Hepatocyte (in vitro differentiated cells): ENCODE data around the gene F2R. TPM values are rescaled to one million over a fixed set of nuclear protein-coding genes. Genes with fewer than 3 reads are reported as not detected.
A peak's percentile ranks its signal among the peaks of the same experiment; 100 is the strongest.

Source experiments
- DNase-seq: peaks from one replicate; pipeline ENCODE4 v3.0.0-alpha.2; 2016; ENCODE audit warnings: low spot score
- H2AFZ ChIP-seq: fragments of 200-600 bp; sonication (generic); 2 replicates; pipeline ENCODE4 v1.6.0; 2016; ENCODE audit warnings: antibody characterized with exemption, mild to moderate bottlenecking
- H3K27ac ChIP-seq: fragments of 200-600 bp; sonication (generic); 2 replicates; pipeline ENCODE4 v1.5.1; 2016; ENCODE audit warnings: mild to moderate bottlenecking
- H3K27me3 ChIP-seq: fragments of 200-600 bp; sonication (generic); 2 replicates; pipeline ENCODE4 v1.6.1; 2016
- H3K36me3 ChIP-seq: fragments of 200-600 bp; sonication (generic); replicated peaks from 2 replicates; pipeline ENCODE4 v1.5.1; 2016; ENCODE audit warnings: low read depth; ENCODE audit not compliant: insufficient read depth
- H3K4me1 ChIP-seq: fragments of 200-600 bp; sonication (generic); 2 replicates; pipeline ENCODE4 v1.5.1; 2016; ENCODE audit warnings: mild to moderate bottlenecking, moderate library complexity; ENCODE audit not compliant: insufficient read depth
- H3K4me2 ChIP-seq: fragments of 200-600 bp; sonication (generic); 2 replicates; pipeline ENCODE4 v1.6.0; 2016
- H3K4me3 ChIP-seq: fragments of 200-600 bp; sonication (generic); 2 replicates; pipeline ENCODE4 v1.5.1; 2016; ENCODE audit warnings: mild to moderate bottlenecking
- H3K79me2 ChIP-seq: fragments of 200-600 bp; sonication (generic); 2 replicates; pipeline ENCODE4 v1.6.0; 2017; ENCODE audit warnings: mild to moderate bottlenecking
- H3K9me2 ChIP-seq: fragments of 200-600 bp; sonication (generic); replicated peaks from 2 replicates; pipeline ENCODE4 v1.6.0; 2017; ENCODE audit warnings: mild to moderate bottlenecking; ENCODE audit not compliant: insufficient read depth
- H3K9me3 ChIP-seq: fragments of 200-600 bp; sonication (generic); 2 replicates; pipeline ENCODE4 v1.5.1; 2016; ENCODE audit warnings: low read depth, mild to moderate bottlenecking
- H4K20me1 ChIP-seq: fragments of 200-600 bp; sonication (generic); 2 replicates; pipeline ENCODE4 v1.6.0; 2016; ENCODE audit warnings: mild to moderate bottlenecking; ENCODE audit not compliant: insufficient read depth, poor library complexity, severe bottlenecking
- CTCF ChIP-seq: fragments of 200-600 bp; sonication (generic); IDR thresholded peaks from 2 replicates; pipeline ENCODE4 v1.5.1; 2016; ENCODE audit warnings: antibody characterized with exemption, mild to moderate bottlenecking; ENCODE audit not compliant: poor library complexity
- EZH2 ChIP-seq: fragments of 200-600 bp; sonication (generic); IDR thresholded peaks from 2 replicates; pipeline ENCODE4 v1.6.1; 2016; ENCODE audit warnings: antibody characterized with exemption, mild to moderate bottlenecking, borderline replicate concordance
- EZH2phosphoT487 ChIP-seq: fragments of 200-600 bp; sonication (generic); IDR thresholded peaks from one replicate; pipeline ENCODE4 v1.6.1; 2018; ENCODE audit warnings: antibody characterized with exemption, mild to moderate bottlenecking, low read depth, moderate library complexity; ENCODE audit not compliant: unreplicated experiment, severe bottlenecking
- WGBS: methylation state at CpG from one replicate; pipeline ENCODE4 v1.1.6; 2016; ENCODE audit warnings: low lambda C conversion rate; ENCODE audit errors: missing lambda C conversion rate; 5-methylcytosine and 5-hydroxymethylcytosine counted together
- polyA plus RNA-seq: library from polyadenylated mRNA; unstranded; fragments of >200 nt; fragmentation: Nextera tagmentation; extraction: Ambion mirVana; gene quantifications from 2 replicates; pipeline ENCODE4 v1.2.1, GENCODE V29; 2016
- total RNA-seq: library from RNA; depleted of rRNA; stranded (reverse); fragments of >200 nt; gene quantifications from 2 replicates; pipeline ENCODE4 v1.2.3, GENCODE V29; 2014

The F2R gene
- total and polyA plus RNA-seq, 2 experiments from 2014 or later = 27.1 to 48.1 TPM

GRCh38 chr5:76681287-76681686 is 34.6 kb upstream of the F2R start:
- no peak overlapping the region for H3K4me3 ChIP-seq
- H3K27ac ChIP-seq = no peak overlapping the region
- no peak overlapping the region for H3K4me2 ChIP-seq
- no peaks in the 10 kb centered on the region for H3K79me2 ChIP-seq
- no peaks in the 10 kb centered on the region for H3K36me3 ChIP-seq
- 83% methylated on average over 4 of the region's 4 CpGs for WGBS
- no peaks in the 10 kb centered on the region for H3K9me2 ChIP-seq
- TF ChIP-seq EZH2phosphoT487 (no peak), CTCF (no peak)
- H3K4me1 ChIP-seq = peaks cover 7% of the 10 kb centered on the region
- no peaks in the 10 kb centered on the region for H4K20me1 ChIP-seq
- H3K27me3 ChIP-seq = no peaks in the 10 kb centered on the region
- H3K9me3 ChIP-seq = no peaks in the 10 kb centered on the region
- no peak overlapping the region for H2AFZ ChIP-seq
- no peak for DNase-seq

- no peak for DNase-seq
- Histone ChIP-seq H3K4me2 (no peak overlapping the region), H2AFZ (no peak overlapping the region), H3K79me2 (no peaks in the 10 kb centered on the region), H4K20me1 (no peaks in the 10 kb centered on the region), H3K4me3 (no peak overlapping the region), H3K4me1 (peaks cover 7% of the 10 kb centered on the region), H3K9me3 (no peaks in the 10 kb centered on the region), H3K9me2 (no peaks in the 10 kb centered on the region), H3K36me3 (no peaks in the 10 kb centered on the region), H3K27ac (no peak overlapping the region), H3K27me3 (no peaks in the 10 kb centered on the region)
- WGBS = 76% methylated on average over 2 of the region's 2 CpGs
- TF ChIP-seq CTCF (no peak), EZH2 (no peak), EZH2phosphoT487 (no peak)
Measured at GRCh38 chr5:76682387-76682786, 33.5 kb upstream of the F2R start.

GRCh38 chr5:76683816-76684731 is 31.9 kb upstream of the F2R start:
- DNase-seq = no peak
- no peaks in the 10 kb centered on the region for H3K9me3 ChIP-seq
- no peak overlapping the region for H3K4me2 ChIP-seq
- H3K79me2 ChIP-seq = no peaks in the 10 kb centered on the region
- no peaks in the 10 kb centered on the region for H3K27me3 ChIP-seq
- H3K9me2 ChIP-seq = no peaks in the 10 kb centered on the region
- no peaks in the 10 kb centered on the region for H4K20me1 ChIP-seq
- H3K27ac ChIP-seq = peak overlapping the region; percentile 66
- WGBS = 70% methylated on average over 9 of the region's 9 CpGs
- TF ChIP-seq EZH2 (no peak), CTCF (no peak), EZH2phosphoT487 (no peak)
- no peaks in the 10 kb centered on the region for H3K36me3 ChIP-seq
- no peak overlapping the region for H3K4me3 ChIP-seq
- H3K4me1 ChIP-seq = peaks cover 13% of the 10 kb centered on the region
- H2AFZ ChIP-seq = no peak overlapping the region
